H1 (cell line): ENCODE data around the gene ZNF229. TPM values are rescaled to one million over a fixed set of nuclear protein-coding genes. Genes with fewer than 3 reads are reported as not detected.

Experiments used
- BACH1 ChIP-seq: IDR thresholded peaks from 2 replicates; pipeline ENCODE4 v1.6.1; 2012; ENCODE audit warnings: low read length, improper control_type of control experiment
- CHD2 ChIP-seq: IDR thresholded peaks from 2 replicates; pipeline ENCODE4 v1.6.1; 2012; ENCODE audit warnings: low read length, improper control_type of control experiment
- CHD7 ChIP-seq: fragments of 300-600 bp; sonication (generic); IDR thresholded peaks from 2 replicates; pipeline ENCODE4 v1.7.1; 2012; ENCODE audit warnings: low read length, moderate library complexity, mild to moderate bottlenecking, inconsistent platforms; ENCODE audit not compliant: insufficient replicate concordance
- FOSL1 ChIP-seq: IDR thresholded peaks from 2 replicates; pipeline ENCODE4 v1.6.1; 2011; ENCODE audit warnings: mild to moderate bottlenecking, low read depth, low read length, moderate library complexity; ENCODE audit not compliant: insufficient read depth
- NANOG ChIP-seq: IDR thresholded peaks from 2 replicates; pipeline ENCODE4 v1.6.1; 2011; ENCODE audit warnings: low read length, low read depth, mild to moderate bottlenecking, inconsistent platforms; ENCODE audit not compliant: insufficient read depth, poor library complexity, severe bottlenecking
- RBBP5 ChIP-seq: IDR thresholded peaks from 2 replicates; pipeline ENCODE4 v1.7.1; 2012; ENCODE audit warnings: low read depth, mild to moderate bottlenecking, inconsistent platforms, low read length, moderate library complexity, borderline replicate concordance
- SAP30 ChIP-seq: fragments of 300-600 bp; sonication (generic); IDR thresholded peaks from 2 replicates; pipeline ENCODE4 v1.7.1; 2012; ENCODE audit warnings: low read length, moderate library complexity, mild to moderate bottlenecking, inconsistent platforms; ENCODE audit not compliant: insufficient read depth, insufficient replicate concordance
- SP2 ChIP-seq: IDR thresholded peaks from 2 replicates; pipeline ENCODE4 v1.6.1; 2012; ENCODE audit warnings: mild to moderate bottlenecking, low read length, inconsistent platforms
- TAF1 ChIP-seq: IDR thresholded peaks from 2 replicates; pipeline ENCODE4 v1.6.1; 2011; ENCODE audit warnings: mild to moderate bottlenecking, low read depth, low read length
- polyA plus RNA-seq, 7 experiments: library from polyadenylated mRNA; depleted of rRNA in 3 of 7; stranded (reverse) in 5 of 7; unstranded in 2 of 7; fragments of >200 nt in 5 of 7; fragments of 200-250 nt in 2 of 7; gene quantifications; 1 replicate in 5 of 7; 2 replicates in 1 of 7; 4 replicates in 1 of 7; pipeline versions ENCODE4 v1.2.1 to v1.2.3, GENCODE V29; 2011 to 2013; ENCODE audit warnings: missing spikeins in 2 of 7, mixed read lengths in 2 of 7
- total RNA-seq: library from RNA; stranded (reverse); fragmentation: NEBNext Ultra II Directional; extraction: Animal tissue kit (Norgen Biotek cat#: 25700); gene quantifications from 2 replicates; pipeline ENCODE4 v1.2.1, GENCODE V29; 2021

ZNF229 gene
- total and polyA plus RNA-seq, 2 of the 8 experiments (the other 6 are each of a cell fraction or from before 2014, with no cell fraction given), result 0.74 to 3.9 TPM

GRCh38 chr19:44455100-44455499 lies 6.8 kb upstream of the ZNF229 start (continued):
- no peak for TF ChIP-seq CHD7
- TF ChIP-seq TAF1, result no peak
- TF ChIP-seq CHD2, result no peak
- TF ChIP-seq RBBP5, result no peak
- no peak for TF ChIP-seq SAP30
- TF ChIP-seq FOSL1, result no peak
- TF ChIP-seq BACH1, result no peak
- no peak for TF ChIP-seq NANOG
- no peak for TF ChIP-seq SP2
- TF ChIP-seq, all 59 proteins: peak for 0
